H1 (cell line): ENCODE data around the gene UROS. TPM values are rescaled to one million over a fixed set of nuclear protein-coding genes. Genes with fewer than 3 reads are reported as not detected.

Experiments used
- CTCF ChIA-PET: fragments of 300-600 bp; sonication (Branson Sonifier 250); formaldehyde crosslinking; loops from one replicate; lab custom pipeline; 2021; ENCODE audit not compliant: partially characterized antibody; lab: Charles Lee
- POLR2A ChIA-PET: fragments of 300-600 bp; sonication (Branson Sonifier 250); formaldehyde crosslinking; loops from one replicate; lab custom pipeline; 2021; ENCODE audit warnings: inconsistent platforms; ENCODE audit not compliant: partially characterized antibody; lab: Charles Lee
- DNase-seq, 2 experiments: peaks; one replicate each; pipeline versions ENCODE4 v3.0.0 to v3.0.0-alpha.2; 2010 to 2022; ENCODE audit warnings: low spot score in 2 of 2, low read depth in 1 of 2, mixed read lengths in 1 of 2
- FAIRE-seq: peaks from 2 replicates; lab custom pipeline; 2011; peaks lifted over from hg19 to GRCh38; lab: Jason Lieb, UNC
- H2AFZ ChIP-seq: 2 replicates; pipeline ENCODE4 v1.8.1; 2012; ENCODE audit warnings: low read length, inconsistent platforms
- H2AK5ac ChIP-seq: 2 replicates; pipeline ENCODE4 v1.6.1; 2013; ENCODE audit warnings: low read depth, low read length
- H2BK120ac ChIP-seq: replicated peaks from 2 replicates; pipeline ENCODE3; 2013; ENCODE audit warnings: low read depth, low read length, inconsistent platforms
- H2BK12ac ChIP-seq: 2 replicates; pipeline ENCODE4 v1.6.1; 2013; ENCODE audit warnings: low read depth, low read length
- H2BK15ac ChIP-seq: 2 replicates; pipeline ENCODE4 v1.6.1; 2013; ENCODE audit warnings: low read length
- H2BK20ac ChIP-seq: 2 replicates; pipeline ENCODE4 v1.6.1; 2013; ENCODE audit warnings: low read length
- H2BK5ac ChIP-seq: 2 replicates; pipeline ENCODE4 v1.6.1; 2013; ENCODE audit warnings: low read depth, low read length
- H3K14ac ChIP-seq: 2 replicates; pipeline ENCODE4 v1.6.1; 2013; ENCODE audit warnings: inconsistent platforms; ENCODE audit not compliant: insufficient read length
- H3K18ac ChIP-seq: 2 replicates; pipeline ENCODE4 v1.6.1; 2013; ENCODE audit warnings: low read length; ENCODE audit errors: extremely low read depth
- H3K23ac ChIP-seq: 2 replicates; pipeline ENCODE4 v1.6.1; 2013; ENCODE audit warnings: inconsistent platforms; ENCODE audit not compliant: insufficient read length
- H3K23me2 ChIP-seq: 2 replicates; pipeline ENCODE4 v1.6.1; 2013; ENCODE audit warnings: low read depth, low read length
- H3K27ac ChIP-seq: 2 replicates; pipeline ENCODE4 v1.6.1; 2011; ENCODE audit warnings: low read depth, low read length, inconsistent platforms
- H3K27me3 ChIP-seq, 4 experiments: replicated peaks in 1 of 4; 1 replicate in 1 of 4; 2 replicates in 3 of 4; pipeline versions ENCODE4 v1.6.1 to v1.8.1; 2011 to 2013; ENCODE audit warnings: low read length in 3 of 4, mild to moderate bottlenecking in 3 of 4, inconsistent platforms in 2 of 4, mixed read lengths in 2 of 4, moderate library complexity in 1 of 4; ENCODE audit not compliant: control insufficient read depth in 3 of 4, insufficient read depth in 3 of 4; ENCODE audit errors: extremely low read depth in 1 of 4
- H3K36me3 ChIP-seq, 4 experiments: 2 replicates each; pipeline versions ENCODE4 v1.6.1 to v1.8.1; 2011 to 2013; ENCODE audit warnings: mild to moderate bottlenecking in 4 of 4, low read length in 3 of 4, moderate library complexity in 2 of 4, control low read depth in 1 of 4, inconsistent platforms in 1 of 4; ENCODE audit not compliant: insufficient read depth in 4 of 4, control insufficient read depth in 2 of 4
- H3K4ac ChIP-seq: replicated peaks from 2 replicates; pipeline ENCODE3; 2013; ENCODE audit warnings: low read length, low read depth, mixed read lengths, inconsistent platforms; ENCODE audit not compliant: insufficient read length
- H3K4me1 ChIP-seq, 4 experiments: replicated peaks in 1 of 4; 1 replicate in 1 of 4; 2 replicates in 3 of 4; pipeline versions ENCODE4 v1.6.1 to v1.8.1; 2011 to 2013; ENCODE audit warnings: low read length in 3 of 4, inconsistent platforms in 2 of 4, mixed read lengths in 1 of 4; ENCODE audit not compliant: insufficient read depth in 4 of 4, control insufficient read depth in 3 of 4
- H3K4me2 ChIP-seq, 2 experiments: 2 replicates each; pipeline versions ENCODE4 v1.6.1 to v1.8.1; 2011 to 2013; ENCODE audit warnings: low read depth in 2 of 2, low read length in 2 of 2, control low read depth in 1 of 2, inconsistent platforms in 1 of 2, mild to moderate bottlenecking in 1 of 2; ENCODE audit not compliant: insufficient read depth in 1 of 2
- H3K4me3 ChIP-seq, 4 experiments: fragments of 200-600, 300-600 bp in 1 of 4; sonication (generic), shearing (Covaris generic), sonication (Bioruptor Twin) in 1 of 4; 2 replicates each; pipeline versions ENCODE4 v1.5.1 to v1.8.1; 2011 to 2016; ENCODE audit warnings: low read length in 4 of 4, low read depth in 3 of 4, control low read depth in 2 of 4, inconsistent platforms in 2 of 4, mild to moderate bottlenecking in 2 of 4, mixed read lengths in 1 of 4, moderate library complexity in 1 of 4; ENCODE audit not compliant: insufficient read depth in 2 of 4; ENCODE audit errors: extremely low read depth in 1 of 4
- H3K56ac ChIP-seq: replicated peaks from 2 replicates; pipeline ENCODE3; 2013; ENCODE audit warnings: low read depth, mild to moderate bottlenecking, mixed read lengths, low read length, inconsistent platforms; ENCODE audit not compliant: insufficient read length
- H3K79me1 ChIP-seq: 2 replicates; pipeline ENCODE4 v1.6.1; 2013; ENCODE audit warnings: low read depth, low read length, control low read depth
- H3K79me2 ChIP-seq, 2 experiments: 2 replicates each; pipeline versions ENCODE4 v1.6.1 to v1.8.1; 2012 to 2013; ENCODE audit warnings: low read length in 2 of 2, mild to moderate bottlenecking in 2 of 2, inconsistent platforms in 1 of 2; ENCODE audit not compliant: insufficient read depth in 2 of 2, control insufficient read depth in 1 of 2
- H3K9ac ChIP-seq, 4 experiments: replicated peaks in 1 of 4; 1 replicate in 1 of 4; 2 replicates in 3 of 4; pipeline versions ENCODE4 v1.6.1 to v1.8.1; 2011 to 2013; ENCODE audit warnings: low read depth in 3 of 4, low read length in 3 of 4, control low read depth in 2 of 4, mild to moderate bottlenecking in 2 of 4, moderate library complexity in 2 of 4, inconsistent platforms in 1 of 4; ENCODE audit errors: extremely low read depth in 1 of 4
- H3K9me3 ChIP-seq, 2 experiments: 2 replicates each; pipeline versions ENCODE4 v1.6.1 to v1.8.1; 2012 to 2013; ENCODE audit warnings: mild to moderate bottlenecking in 2 of 2, moderate library complexity in 2 of 2, control low read depth in 1 of 2, inconsistent platforms in 1 of 2, low read depth in 1 of 2, low read length in 1 of 2, mixed read lengths in 1 of 2; ENCODE audit not compliant: insufficient read depth in 2 of 2
- H4K20me1 ChIP-seq, 2 experiments: replicated peaks in 1 of 2; 2 replicates each; pipeline versions ENCODE3 to v1.8.1; 2011 to 2013; ENCODE audit warnings: inconsistent platforms in 2 of 2, low read length in 2 of 2, mild to moderate bottlenecking in 1 of 2; ENCODE audit not compliant: insufficient read depth in 2 of 2, control insufficient read depth in 1 of 2
- H4K5ac ChIP-seq: 2 replicates; pipeline ENCODE4 v1.6.1; 2013; ENCODE audit warnings: low read length, low read depth, mixed read lengths, inconsistent platforms; ENCODE audit not compliant: insufficient read length
- H4K8ac ChIP-seq: 2 replicates; pipeline ENCODE4 v1.8.0; 2013; ENCODE audit warnings: mild to moderate bottlenecking, moderate library complexity, low read length, inconsistent platforms; ENCODE audit not compliant: insufficient read depth; ENCODE audit errors: extremely low read depth
- H4K91ac ChIP-seq: replicated peaks from 2 replicates; pipeline ENCODE3; 2013; ENCODE audit warnings: low read length, mixed read lengths, inconsistent platforms; ENCODE audit not compliant: insufficient read length
- CREB1 ChIP-seq: IDR thresholded peaks from 2 replicates; pipeline ENCODE4 v1.6.1; 2012; ENCODE audit warnings: inconsistent platforms
- E2F6 ChIP-seq: IDR thresholded peaks from 2 replicates; pipeline ENCODE4 v1.6.1; 2012; ENCODE audit warnings: inconsistent platforms
- EGR1 ChIP-seq: IDR thresholded peaks from 2 replicates; pipeline ENCODE4 v1.6.1; 2011; ENCODE audit warnings: low read depth, low read length, borderline replicate concordance
- GABPA ChIP-seq: IDR thresholded peaks from 2 replicates; pipeline ENCODE4 v1.6.1; 2011; ENCODE audit warnings: mild to moderate bottlenecking, low read length, moderate library complexity, borderline replicate concordance; ENCODE audit not compliant: insufficient read depth
- GTF2F1 ChIP-seq: IDR thresholded peaks from 2 replicates; pipeline ENCODE4 v1.6.1; 2012; ENCODE audit warnings: low read depth, low read length, improper control_type of control experiment, borderline replicate concordance
- HDAC6 ChIP-seq: IDR thresholded peaks from one replicate; pipeline ENCODE4 v1.7.1; 2012; ENCODE audit warnings: low read depth, mild to moderate bottlenecking, inconsistent platforms, low read length, moderate library complexity
- JUN ChIP-seq: IDR thresholded peaks from 2 replicates; pipeline ENCODE4 v1.6.1; 2011; ENCODE audit warnings: low read depth, mild to moderate bottlenecking, improper control_type of control experiment, low read length
- JUND ChIP-seq: IDR thresholded peaks from 2 replicates; pipeline ENCODE4 v1.6.1; 2011; ENCODE audit warnings: mild to moderate bottlenecking, improper control_type of control experiment, low read length
- MAFK ChIP-seq: IDR thresholded peaks from 2 replicates; pipeline ENCODE4 v1.6.1; 2012; ENCODE audit warnings: low read depth, mild to moderate bottlenecking, improper control_type of control experiment, low read length
- NANOG ChIP-seq: IDR thresholded peaks from 2 replicates; pipeline ENCODE4 v1.6.1; 2011; ENCODE audit warnings: low read length, low read depth, mild to moderate bottlenecking, inconsistent platforms; ENCODE audit not compliant: insufficient read depth, poor library complexity, severe bottlenecking
- NRF1 ChIP-seq: IDR thresholded peaks from 2 replicates; pipeline ENCODE4 v1.6.1; 2011; ENCODE audit warnings: mild to moderate bottlenecking, low read depth, low read length, improper control_type of control experiment
- POLR2A ChIP-seq, 2 experiments: IDR thresholded peaks; 1 replicate in 1 of 2; 2 replicates in 1 of 2; pipeline ENCODE4 v1.6.1; 2011; ENCODE audit warnings: low read depth in 2 of 2, low read length in 2 of 2, mild to moderate bottlenecking in 2 of 2; ENCODE audit errors: control extremely low read depth in 1 of 2
- POU5F1 ChIP-seq: IDR thresholded peaks from 2 replicates; pipeline ENCODE4 v1.6.1; 2011; ENCODE audit warnings: low read depth, mild to moderate bottlenecking, low read length, moderate library complexity
- SP2 ChIP-seq: IDR thresholded peaks from 2 replicates; pipeline ENCODE4 v1.6.1; 2012; ENCODE audit warnings: mild to moderate bottlenecking, low read length, inconsistent platforms
- SP4 ChIP-seq: IDR thresholded peaks from 2 replicates; pipeline ENCODE4 v1.6.1; 2012; ENCODE audit warnings: low read length, inconsistent platforms
- WGBS, 2 experiments: shearing (Covaris generic) in 1 of 2; methylation state at CpG; one replicate each; pipeline versions ENCODE4 v1.1.6 to v1.1.7; 2013 to 2015; ENCODE audit warnings: low lambda C conversion rate in 2 of 2, mixed read lengths in 2 of 2, inconsistent platforms in 1 of 2, low coverage in 1 of 2, missing lambda C conversion rate in 1 of 2; ENCODE audit not compliant: insufficient replicate concordance in 2 of 2, insufficient coverage in 1 of 2, insufficient read length in 1 of 2; ENCODE audit errors: extremely low coverage in 1 of 2, missing lambda C conversion rate in 1 of 2; 5-methylcytosine and 5-hydroxymethylcytosine counted together
- polyA plus RNA-seq, 7 experiments: library from polyadenylated mRNA; depleted of rRNA in 3 of 7; stranded (reverse) in 5 of 7; unstranded in 2 of 7; fragments of >200 nt in 5 of 7; fragments of 200-250 nt in 2 of 7; gene quantifications; 1 replicate in 5 of 7; 2 replicates in 1 of 7; 4 replicates in 1 of 7; pipeline versions ENCODE4 v1.2.1 to v1.2.3, GENCODE V29; 2011 to 2013; ENCODE audit warnings: missing spikeins in 2 of 7, mixed read lengths in 2 of 7
- total RNA-seq: library from RNA; stranded (reverse); fragmentation: NEBNext Ultra II Directional; extraction: Animal tissue kit (Norgen Biotek cat#: 25700); gene quantifications from 2 replicates; pipeline ENCODE4 v1.2.1, GENCODE V29; 2021

Gene UROS
- total and polyA plus RNA-seq, 2 of the 8 experiments (the other 6 are each of a cell fraction or from before 2014, with no cell fraction given) = 45.6 to 58.0 TPM

- peaks cover 26 to 42% of the 10 kb centered on the region in 2 experiments for H3K79me2 ChIP-seq
- FAIRE-seq = no peak
- TF ChIP-seq JUND = no peak
- no peak for TF ChIP-seq NRF1
- no peak for TF ChIP-seq POLR2A (IDR thresholded peaks at IDR 0.05; ENCODE audit: control extremely low read depth in 1 of 2, low read depth in 2 of 2, low read length in 2 of 2)
- TF ChIP-seq SP2 = no peak
- TF ChIP-seq JUN = no peak
- no peak for TF ChIP-seq MAFK
- no peak for TF ChIP-seq GABPA
- no peak for TF ChIP-seq EGR1
- no peak for TF ChIP-seq E2F6
- TF ChIP-seq GTF2F1 = no peak
- no peak for TF ChIP-seq NANOG
- no peak for TF ChIP-seq SP4
- no peak for TF ChIP-seq POU5F1
- TF ChIP-seq HDAC6 = no peak
- TF ChIP-seq CREB1 = no peak
These were observed 1.7 kb upstream of the UROS start for GRCh38 chr10:125824736-125825135.

More at GRCh38 chr10:125824736-125825135, 1.7 kb upstream of the UROS start:
- peak overlapping the region; percentile 74 to 99 for H3K4me2 ChIP-seq
- no peak overlapping the region for H2BK5ac ChIP-seq
- H3K4ac ChIP-seq = no peak overlapping the region
- H3K56ac ChIP-seq = no peak overlapping the region
- WGBS, 2 experiments = 84% methylated on average over 1 of the region's 1 CpG; no CpG with 5 or more reads in 1 of the 2 experiments
- no peak overlapping the region for H2AK5ac ChIP-seq
- no peak overlapping the region for H3K14ac ChIP-seq
- peaks cover 17 to 39% (median 28%) of the 10 kb centered on the region in 4 experiments for H3K36me3 ChIP-seq
- peak overlapping the region in 1 of 4 experiments; percentile 12; a peak in 3 of 7 replicates for H3K9ac ChIP-seq
- no peak overlapping the region for H4K91ac ChIP-seq
- H2BK120ac ChIP-seq = no peak overlapping the region
- H3K4me1 ChIP-seq = peaks cover 0 to 2% (median 0%) of the 10 kb centered on the region in 4 experiments; a peak in 2 of 7 replicates
- no peak overlapping the region for H2BK15ac ChIP-seq
- H4K5ac ChIP-seq = no peak overlapping the region
- peaks cover 0 to 3% of the 10 kb centered on the region in 2 experiments for H4K20me1 ChIP-seq
- no peak overlapping the region for H2AFZ ChIP-seq
- peaks cover 2% of the 10 kb centered on the region; the same call in 1 of the 2 replicates for H3K79me1 ChIP-seq
- H3K23ac ChIP-seq = no peak overlapping the region
- no peaks in the 10 kb centered on the region; the same call in 1 of the 2 replicates for H3K23me2 ChIP-seq
- H3K27ac ChIP-seq = no peak overlapping the region
- no peak overlapping the region for H2BK12ac ChIP-seq
- ChIA-PET POLR2A (no interaction called here), CTCF (no interaction called here)
- no peaks in the 10 kb centered on the region for H3K9me3 ChIP-seq
- no peaks in the 10 kb centered on the region for H3K27me3 ChIP-seq
- no peak overlapping the region for H4K8ac ChIP-seq
- no peak for DNase-seq
- H2BK20ac ChIP-seq = no peak overlapping the region
- no peak overlapping the region for H3K18ac ChIP-seq
- H3K4me3 ChIP-seq = peak overlapping the region; percentile 94 to 100 (median 97); a peak in 5 of 8 replicates
